Measurements from ENCODE around the gene OR52E6.

Gene OR52E6

DNA sequence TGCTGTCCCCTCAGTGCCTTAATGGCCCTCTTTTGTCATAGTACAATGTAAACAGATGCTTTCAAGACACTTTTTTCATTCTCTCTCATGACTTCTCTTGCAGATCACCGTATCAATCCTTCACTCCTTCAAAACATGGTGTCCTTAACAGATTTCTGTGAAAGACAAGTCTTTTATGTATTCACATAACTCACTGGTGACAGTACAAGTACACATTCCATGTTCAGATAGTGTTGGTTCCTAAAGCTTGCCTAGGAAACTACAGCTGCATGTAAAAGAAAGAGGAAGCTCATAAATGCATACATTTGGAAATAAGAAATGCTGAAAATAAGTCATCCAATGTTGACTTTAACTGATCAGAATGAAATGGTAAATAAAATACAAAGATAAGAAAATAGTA lies 5.0 kb upstream of the OR52E6 start:
- Histone ChIP-seq H3K36me3 (ENCODE audit: control insufficient read depth, insufficient read depth, low read length) (no peaks in the 10 kb centered on the region), H3K4me3 (ENCODE audit: extremely low read depth, insufficient read depth, low read length, poor library complexity, severe bottlenecking) (no peak overlapping the region), H3K27ac (ENCODE audit: low read depth, low read length, severe bottlenecking) (no peak overlapping the region), H3K4me1 (ENCODE audit: control insufficient read depth, insufficient read depth, low read length, poor library complexity, severe bottlenecking) (no peaks in the 10 kb centered on the region), H3K9me3 (ENCODE audit: control insufficient read depth, low read length) (no peaks in the 10 kb centered on the region)
- WGBS, 2 experiments (ENCODE audit: insufficient coverage in 2 of 2): 100% methylated on average over 1 of the region's 1 CpG; no CpG with 5 or more reads in 1 of the 2 experiments

DNA sequence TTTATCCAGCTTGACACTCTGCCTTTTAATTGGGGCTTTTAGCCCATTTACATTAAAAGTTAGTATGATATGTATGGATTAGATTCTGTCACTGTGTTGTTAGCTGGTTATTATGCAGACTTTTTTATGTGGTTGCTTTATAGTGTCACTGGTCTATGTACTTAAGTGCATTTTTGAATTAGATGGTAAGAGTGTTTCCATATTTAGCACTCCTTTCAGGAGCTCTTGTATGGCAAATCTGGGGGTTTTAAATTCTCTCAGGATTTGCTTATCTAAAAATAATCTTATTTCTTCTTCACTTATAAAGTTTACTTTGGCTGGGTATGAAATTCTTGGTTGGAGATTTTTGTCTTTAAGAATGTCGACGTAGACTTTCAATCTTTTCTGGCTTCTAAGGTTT lies 4.0 kb downstream of the OR52E6 start:
- no peak overlapping the region for H3K4me3 ChIP-seq (ENCODE audit: extremely low read depth, insufficient read depth, low read length, poor library complexity, severe bottlenecking)
- no peak overlapping the region for H3K27ac ChIP-seq (ENCODE audit: low read depth, low read length, severe bottlenecking)
- H3K9me3 ChIP-seq (ENCODE audit: control insufficient read depth, low read length): no peaks in the 10 kb centered on the region
- no CpG with 5 or more reads among the region's 2 CpGs for WGBS, 2 experiments (ENCODE audit: insufficient coverage in 2 of 2)
- H3K36me3 ChIP-seq (ENCODE audit: control insufficient read depth, insufficient read depth, low read length): no peaks in the 10 kb centered on the region
- H3K4me1 ChIP-seq (ENCODE audit: control insufficient read depth, insufficient read depth, low read length, poor library complexity, severe bottlenecking): no peaks in the 10 kb centered on the region

DNA sequence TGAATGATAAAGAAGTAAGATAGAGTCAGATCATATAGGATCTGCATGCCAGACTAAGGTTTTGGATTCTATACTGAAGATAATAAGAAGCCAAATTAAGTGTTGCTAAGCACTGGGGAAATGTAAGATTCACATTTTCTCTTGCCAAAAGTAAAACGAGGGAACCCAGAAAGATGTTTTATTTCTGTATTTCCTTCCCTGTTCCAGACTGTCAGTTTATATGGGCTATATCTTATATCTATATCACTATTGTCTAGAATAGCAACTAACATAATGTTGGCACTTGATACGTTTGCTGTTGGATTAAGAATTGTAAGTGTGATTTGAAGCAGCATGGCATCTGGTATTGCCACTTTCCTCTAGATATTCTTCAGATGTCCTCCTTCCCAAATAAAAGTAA lies 8.3 kb downstream of the OR52E6 start:
- no peaks in the 10 kb centered on the region for H3K36me3 ChIP-seq (ENCODE audit: control insufficient read depth, insufficient read depth, low read length)
- no peaks in the 10 kb centered on the region for H3K4me1 ChIP-seq (ENCODE audit: control insufficient read depth, insufficient read depth, low read length, poor library complexity, severe bottlenecking)
- H3K4me3 ChIP-seq (ENCODE audit: extremely low read depth, insufficient read depth, low read length, poor library complexity, severe bottlenecking): no peak overlapping the region
- no peak overlapping the region for H3K27ac ChIP-seq (ENCODE audit: low read depth, low read length, severe bottlenecking)
- no peaks in the 10 kb centered on the region for H3K9me3 ChIP-seq (ENCODE audit: control insufficient read depth, low read length)
- WGBS, 2 experiments (ENCODE audit: insufficient coverage in 2 of 2): no CpG with 5 or more reads among the region's 2 CpGs

GRCh38 chr11:5831196-5831829 lies 10.4 kb downstream of the OR52E6 start:
- Histone ChIP-seq H3K27ac (ENCODE audit: low read depth, low read length, severe bottlenecking) (no peak overlapping the region), H3K4me1 (ENCODE audit: control insufficient read depth, insufficient read depth, low read length, poor library complexity, severe bottlenecking) (no peaks in the 10 kb centered on the region), H3K36me3 (ENCODE audit: control insufficient read depth, insufficient read depth, low read length) (no peaks in the 10 kb centered on the region), H3K9me3 (ENCODE audit: control insufficient read depth, low read length) (no peaks in the 10 kb centered on the region), H3K4me3 (ENCODE audit: extremely low read depth, insufficient read depth, low read length, poor library complexity, severe bottlenecking) (no peak overlapping the region)
- 42 to 100% methylated on average over 1 to 5 of the region's 6 CpGs for WGBS, 2 experiments (ENCODE audit: insufficient coverage in 2 of 2)

- no peaks in the 10 kb centered on the region for H3K9me3 ChIP-seq (ENCODE audit: control insufficient read depth, low read length)
- no peaks in the 10 kb centered on the region for H3K36me3 ChIP-seq (ENCODE audit: control insufficient read depth, insufficient read depth, low read length)
- no peak overlapping the region for H3K4me3 ChIP-seq (ENCODE audit: extremely low read depth, insufficient read depth, low read length, poor library complexity, severe bottlenecking)
- no peak overlapping the region for H3K27ac ChIP-seq (ENCODE audit: low read depth, low read length, severe bottlenecking)
- no peaks in the 10 kb centered on the region for H3K4me1 ChIP-seq (ENCODE audit: control insufficient read depth, insufficient read depth, low read length, poor library complexity, severe bottlenecking)
- no CpG with 5 or more reads among the region's 1 CpG for WGBS, 2 experiments (ENCODE audit: insufficient coverage in 2 of 2)
These were observed 23.3 kb downstream of the OR52E6 start for GRCh38 chr11:5818245-5818886.

DNA sequence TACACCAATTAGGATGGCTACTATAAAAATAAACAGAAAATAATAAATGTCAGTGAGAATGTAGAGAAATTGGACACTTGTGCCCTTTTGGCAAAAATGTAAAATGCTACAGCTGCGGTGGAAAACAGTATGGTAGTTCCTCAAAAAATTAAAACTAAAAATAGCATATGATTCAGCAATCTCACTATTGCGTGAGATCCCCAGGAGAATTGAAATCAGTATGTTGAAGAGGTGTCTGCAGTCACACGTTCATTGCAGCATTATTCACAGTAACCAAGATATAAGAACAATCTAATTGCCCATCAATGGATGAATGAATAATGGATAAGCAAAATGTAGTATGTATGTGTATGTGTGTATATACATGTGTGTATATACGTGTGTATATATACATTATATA lies 26.2 kb downstream of the OR52E6 start:
- Histone ChIP-seq H3K4me1 (ENCODE audit: control insufficient read depth, insufficient read depth, low read length, poor library complexity, severe bottlenecking) (no peaks in the 10 kb centered on the region), H3K9me3 (ENCODE audit: control insufficient read depth, low read length) (no peaks in the 10 kb centered on the region), H3K27ac (ENCODE audit: low read depth, low read length, severe bottlenecking) (no peak overlapping the region)

DNA sequence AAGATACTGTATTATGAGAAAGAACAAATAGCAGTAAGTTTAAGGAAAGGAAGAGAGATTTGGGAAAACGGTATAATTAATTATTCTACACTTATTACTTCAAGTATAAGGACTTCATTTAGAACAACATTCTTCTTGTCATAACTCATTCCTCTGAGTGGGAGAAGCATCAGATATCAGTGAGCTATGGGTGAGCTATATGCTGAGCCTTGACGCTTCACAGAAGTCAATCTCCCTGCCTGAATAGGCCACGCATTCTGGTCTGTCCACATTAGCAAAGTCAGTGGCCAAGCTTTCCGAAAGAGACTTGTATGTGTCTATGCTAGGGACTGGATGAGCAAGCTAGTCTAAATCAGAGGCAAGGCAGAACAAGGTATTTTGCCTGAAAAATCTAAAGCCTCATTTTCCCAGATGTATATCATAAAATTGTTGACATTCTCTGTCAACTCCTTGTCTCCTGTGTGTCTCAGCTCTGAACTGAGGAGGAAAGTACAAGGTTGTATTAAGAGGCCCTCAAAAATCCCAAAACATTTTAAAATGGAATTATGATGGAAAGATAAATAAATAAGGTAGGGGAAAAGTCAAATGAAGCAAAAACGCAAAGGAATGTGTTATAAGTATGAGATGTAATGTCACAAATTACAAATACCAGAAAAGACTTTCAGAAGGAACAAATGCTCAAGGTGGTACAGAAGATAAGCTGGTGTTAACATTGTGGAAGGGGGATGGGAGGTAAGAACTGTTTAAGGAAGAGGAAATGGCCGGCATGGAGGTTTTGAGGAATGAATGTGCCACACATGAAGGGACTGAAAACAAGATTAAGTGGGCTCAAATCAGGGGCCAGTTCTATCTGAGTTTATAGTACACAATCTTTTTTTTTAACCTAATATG lies 31.5 kb downstream of the OR52E6 start:
- Histone ChIP-seq H3K27ac (ENCODE audit: low read depth, low read length, severe bottlenecking) (no peak overlapping the region), H3K4me3 (ENCODE audit: extremely low read depth, insufficient read depth, low read length, poor library complexity, severe bottlenecking) (no peak overlapping the region), H3K4me1 (ENCODE audit: control insufficient read depth, insufficient read depth, low read length, poor library complexity, severe bottlenecking) (no peaks in the 10 kb centered on the region), H3K36me3 (ENCODE audit: control insufficient read depth, insufficient read depth, low read length) (no peaks in the 10 kb centered on the region), H3K9me3 (ENCODE audit: control insufficient read depth, low read length) (no peaks in the 10 kb centered on the region)
- WGBS, 2 experiments (ENCODE audit: insufficient coverage in 2 of 2): 90 to 91% methylated on average over 2 to 4 of the region's 6 CpGs

More for the DNA sequence above, 26.2 kb downstream of the OR52E6 start:
- H3K4me3 ChIP-seq (ENCODE audit: extremely low read depth, insufficient read depth, low read length, poor library complexity, severe bottlenecking): no peak overlapping the region
- no peaks in the 10 kb centered on the region for H3K36me3 ChIP-seq (ENCODE audit: control insufficient read depth, insufficient read depth, low read length)
- no CpG with 5 or more reads among the region's 4 CpGs for WGBS, 2 experiments (ENCODE audit: insufficient coverage in 2 of 2)

- no peaks in the 10 kb centered on the region for H3K4me1 ChIP-seq (ENCODE audit: control insufficient read depth, insufficient read depth, low read length, poor library complexity, severe bottlenecking)
- no peak overlapping the region for H3K4me3 ChIP-seq (ENCODE audit: extremely low read depth, insufficient read depth, low read length, poor library complexity, severe bottlenecking)
- H3K36me3 ChIP-seq (ENCODE audit: control insufficient read depth, insufficient read depth, low read length): no peaks in the 10 kb centered on the region
- WGBS, 2 experiments (ENCODE audit: insufficient coverage in 2 of 2): 90 to 92% methylated on average over 4 to 5 of the region's 5 CpGs
- no peaks in the 10 kb centered on the region for H3K9me3 ChIP-seq (ENCODE audit: control insufficient read depth, low read length)
- H3K27ac ChIP-seq (ENCODE audit: low read depth, low read length, severe bottlenecking): no peak overlapping the region
These were observed 32.6 kb downstream of the OR52E6 start for GRCh38 chr11:5809122-5809519.

GRCh38 chr11:5808500-5809121 lies 33.1 kb downstream of the OR52E6 start, which contains the start of gene OR52N2:
OR52N2 (plus strand) TSS chr11:5808924; CDS start chr11:5820336, 11,412 bp downstream.
- 68 to 69% methylated on average over 22 of the region's 24 CpGs for WGBS, 2 experiments (ENCODE audit: insufficient coverage in 2 of 2)
- Histone ChIP-seq H3K27ac (ENCODE audit: low read depth, low read length, severe bottlenecking) (no peak within 1 kb of the TSS), H3K4me1 (ENCODE audit: control insufficient read depth, insufficient read depth, low read length, poor library complexity, severe bottlenecking) (no peaks in the 10 kb centered on the region), H3K36me3 (ENCODE audit: control insufficient read depth, insufficient read depth, low read length) (no peaks in the 10 kb centered on the region), H3K4me3 (ENCODE audit: extremely low read depth, insufficient read depth, low read length, poor library complexity, severe bottlenecking) (no peak within 1 kb of the TSS), H3K9me3 (ENCODE audit: control insufficient read depth, low read length) (no peaks in the 10 kb centered on the region)

GRCh38 chr11:5807580-5807979 lies 34.1 kb downstream of the OR52E6 start:
- Histone ChIP-seq H3K27ac (ENCODE audit: low read depth, low read length, severe bottlenecking) (no peak overlapping the region), H3K4me1 (ENCODE audit: control insufficient read depth, insufficient read depth, low read length, poor library complexity, severe bottlenecking) (no peaks in the 10 kb centered on the region), H3K4me3 (ENCODE audit: extremely low read depth, insufficient read depth, low read length, poor library complexity, severe bottlenecking) (no peak overlapping the region), H3K9me3 (ENCODE audit: control insufficient read depth, low read length) (no peaks in the 10 kb centered on the region), H3K36me3 (ENCODE audit: control insufficient read depth, insufficient read depth, low read length) (no peaks in the 10 kb centered on the region)
- 73 to 82% methylated on average over 9 to 10 of the region's 10 CpGs for WGBS, 2 experiments (ENCODE audit: insufficient coverage in 2 of 2)
